GM03348 (cell line): ENCODE data around the gene CHCHD5.
"Not testable (repeated sequence)": the region's sequence is repeated elsewhere in the genome, so short reads cannot be mapped to it uniquely, and the experiment has no call there.

Source experiments
- DNase-seq: peaks from one replicate; pipeline ENCODE4 v3.0.0; 2012; ENCODE audit warnings: low spot score

CHCHD5 gene

GRCh38 chr2:112584134-112584890 is at the start of gene CHCHD5:
Gene CHCHD5, plus strand, starts transcription at chr2:112584609. Its CDS starts 39 bp downstream, at chr2:112584648.
- DNase-seq: peak; percentile 95

GRCh38 chr2:112534826-112535225 is 49.6 kb upstream of the CHCHD5 start:
- no peak for DNase-seq

GRCh38 chr2:112536665-112537064 is 47.7 kb upstream of the CHCHD5 start:
- DNase-seq: not testable (repeated sequence)

- no peak for DNase-seq
Measured at GRCh38 chr2:112539306-112539705, 45.1 kb upstream of the CHCHD5 start.

GRCh38 chr2:112540906-112541305 is 43.5 kb upstream of the CHCHD5 start:
- no peak for DNase-seq

GRCh38 chr2:112541315-112542122 is 42.9 kb upstream of the CHCHD5 start:
- DNase-seq: peak; percentile 88

GRCh38 chr2:112542123-112542983 is 42.1 kb upstream of the CHCHD5 start, which contains the start of gene POLR1B:
Gene POLR1B, plus strand, starts transcription at chr2:112542465. Its CDS starts 30 bp downstream, at chr2:112542495.
- DNase-seq: peak; percentile 90

GRCh38 chr2:112542984-112543661 is 41.3 kb upstream of the CHCHD5 start:
- peak; percentile 21 for DNase-seq

- peak; percentile 13 for DNase-seq
Measured at GRCh38 chr2:112547333-112547732, 37.1 kb upstream of the CHCHD5 start.

GRCh38 chr2:112548980-112549379 is 35.4 kb upstream of the CHCHD5 start:
- DNase-seq: no peak

GRCh38 chr2:112566104-112566503 is 18.3 kb upstream of the CHCHD5 start:
- no peak for DNase-seq

- DNase-seq: not testable (repeated sequence)
Measured at GRCh38 chr2:112566508-112566907, 17.9 kb upstream of the CHCHD5 start.

GRCh38 chr2:112572005-112572404 is 12.4 kb upstream of the CHCHD5 start:
- DNase-seq: no peak

- peak; percentile 46 for DNase-seq
Measured at GRCh38 chr2:112577756-112578155, 6.7 kb upstream of the CHCHD5 start.

GRCh38 chr2:112579241-112579640 is 5.2 kb upstream of the CHCHD5 start:
- peak; percentile 47 for DNase-seq

GRCh38 chr2:112580084-112580483 is 4.3 kb upstream of the CHCHD5 start:
- no peak for DNase-seq

GRCh38 chr2:112582314-112582746 is 2.1 kb upstream of the CHCHD5 start:
- peak; percentile 53 for DNase-seq

- DNase-seq: no peak
Measured at GRCh38 chr2:112583497-112584133, 794 bp upstream of the CHCHD5 start.

- DNase-seq: no peak
Measured at GRCh38 chr2:112584891-112585250, 462 bp downstream of the CHCHD5 start.

- no peak for DNase-seq
Measured at GRCh38 chr2:112585400-112585799, 991 bp downstream of the CHCHD5 start.

GRCh38 chr2:112585873-112586464 is 1.6 kb downstream of the CHCHD5 start:
- no peak for DNase-seq
